Esophagus squamous epithelium (tissue), 5 donors: ENCODE data around the gene CLCN1. TPM values are rescaled to one million over a fixed set of nuclear protein-coding genes. Genes with fewer than 3 reads are reported as not detected.

Experiments used
- DNase-seq: peaks from one replicate; lab custom pipeline; 2025; lab: John Stamatoyannopoulos, UW
- H3K27ac ChIP-seq, 4 donors: fragments of 200-600 bp; sonication (generic); one replicate each; pipeline ENCODE4 v1.5.1; 2016 to 2019; ENCODE audit warnings: mild to moderate bottlenecking in 1 of 4
- H3K27me3 ChIP-seq, 4 donors: fragments of 200-600 bp; sonication (generic); 1 replicate in 3 of 4; 2 replicates in 1 of 4; pipeline versions ENCODE4 v1.5.1 to v1.6.0; 2017 to 2021; ENCODE audit warnings: antibody characterized with exemption in 1 of 4
- H3K36me3 ChIP-seq, 3 donors: fragments of 200-600 bp; sonication (generic); one replicate each; pipeline ENCODE4 v1.5.1; 2016 to 2019
- H3K4me1 ChIP-seq, 3 donors: fragments of 200-600 bp; sonication (generic); one replicate each; pipeline ENCODE4 v1.5.1; 2017 to 2019
- H3K4me3 ChIP-seq, 4 donors: fragments of 200-600 bp; sonication (generic); 1 replicate in 3 of 4; 2 replicates in 1 of 4; pipeline ENCODE4 v1.5.1; 2016 to 2019; ENCODE audit warnings: mild to moderate bottlenecking in 2 of 4, moderate library complexity in 1 of 4
- H3K9me3 ChIP-seq, 3 donors: fragments of 200-600 bp; sonication (generic); one replicate each; pipeline ENCODE4 v1.5.1; 2016 to 2019
- POLR2A ChIP-seq, 4 donors: fragments of 450-650 bp; IDR thresholded peaks; one replicate each; pipeline ENCODE4 v1.6.1; 2017; ENCODE audit warnings: antibody characterized with exemption in 4 of 4, mild to moderate bottlenecking in 4 of 4, moderate library complexity in 3 of 4
- WGBS, 2 donors: methylation state at CpG; one replicate each; pipeline ENCODE4 v1.1.5; 2018; 5-methylcytosine and 5-hydroxymethylcytosine counted together
- intact Hi-C: fragments of 100-400 bp; cut with DNase I; formaldehyde crosslinking; loops from one replicate; pipeline ENCODE4 v1.15.0; 2022
- total RNA-seq, 4 donors: library from RNA; depleted of rRNA; stranded (reverse); fragments of >200 nt; gene quantifications; one replicate each; pipeline ENCODE4 v1.1.0, GENCODE V29; 2016
- TF ChIP-seq, protein P1 (sequence below), 6 experiments: fragments of 450-650 bp in 4 of 6; fragments of 200-600 bp in 2 of 6; sonication (generic) in 2 of 6; IDR thresholded peaks; one replicate each; pipeline ENCODE4 v1.5.1; 2016 to 2019; ENCODE audit warnings: antibody characterized with exemption in 6 of 6, mild to moderate bottlenecking in 4 of 6, moderate library complexity in 4 of 6
- donor health status: DM: yes; HTN: yes; CAD: no.

Gene CLCN1
- total RNA-seq, 4 donors from 2014 or later = under 0.01 to 0.91 (median 0.13) TPM; not detected in 1

GRCh38 chr7:143280160-143280559 is 35.8 kb upstream of the CLCN1 start:
- DNase-seq = no peak
- Histone ChIP-seq H3K4me3 (peak overlapping the region in 1 of 4 donors; percentile 32), H3K9me3 (no peaks in the 10 kb centered on the region), H3K27ac (peak overlapping the region; percentile 48 to 78 (median 72)), H3K4me1 (peaks cover 14 to 18% (median 15%) of the 10 kb centered on the region in 3 donors), H3K27me3 (no peaks in the 10 kb centered on the region), H3K36me3 (no peaks in the 10 kb centered on the region)
- intact Hi-C loops = no loop called here
- TF ChIP-seq, protein P1, sequence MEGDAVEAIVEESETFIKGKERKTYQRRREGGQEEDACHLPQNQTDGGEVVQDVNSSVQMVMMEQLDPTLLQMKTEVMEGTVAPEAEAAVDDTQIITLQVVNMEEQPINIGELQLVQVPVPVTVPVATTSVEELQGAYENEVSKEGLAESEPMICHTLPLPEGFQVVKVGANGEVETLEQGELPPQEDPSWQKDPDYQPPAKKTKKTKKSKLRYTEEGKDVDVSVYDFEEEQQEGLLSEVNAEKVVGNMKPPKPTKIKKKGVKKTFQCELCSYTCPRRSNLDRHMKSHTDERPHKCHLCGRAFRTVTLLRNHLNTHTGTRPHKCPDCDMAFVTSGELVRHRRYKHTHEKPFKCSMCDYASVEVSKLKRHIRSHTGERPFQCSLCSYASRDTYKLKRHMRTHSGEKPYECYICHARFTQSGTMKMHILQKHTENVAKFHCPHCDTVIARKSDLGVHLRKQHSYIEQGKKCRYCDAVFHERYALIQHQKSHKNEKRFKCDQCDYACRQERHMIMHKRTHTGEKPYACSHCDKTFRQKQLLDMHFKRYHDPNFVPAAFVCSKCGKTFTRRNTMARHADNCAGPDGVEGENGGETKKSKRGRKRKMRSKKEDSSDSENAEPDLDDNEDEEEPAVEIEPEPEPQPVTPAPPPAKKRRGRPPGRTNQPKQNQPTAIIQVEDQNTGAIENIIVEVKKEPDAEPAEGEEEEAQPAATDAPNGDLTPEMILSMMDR (IDR thresholded peaks at IDR 0.05) = no peak
- no peak for TF ChIP-seq POLR2A (IDR thresholded peaks at IDR 0.05)
- 33 to 58% methylated on average over 1 of the region's 1 CpG for WGBS, 2 donors

DNA sequence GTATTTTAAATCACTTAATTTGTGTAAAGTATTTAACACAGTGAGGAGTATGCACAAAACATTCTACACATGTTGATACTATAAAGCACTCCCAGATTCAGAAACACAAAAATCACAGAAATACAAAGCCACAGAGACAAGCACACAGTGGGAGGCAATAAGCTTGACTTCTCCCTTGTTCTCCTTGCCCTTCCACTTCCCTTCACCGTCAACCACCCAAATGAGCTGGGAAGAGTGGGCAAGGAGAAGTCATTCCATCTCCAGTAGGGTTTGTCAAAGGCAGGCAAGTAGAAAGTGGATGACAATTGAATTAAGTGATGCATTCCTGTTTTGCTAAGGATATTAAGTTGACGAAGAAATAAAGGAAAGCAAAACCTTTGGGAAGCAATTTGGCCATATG is 35.3 kb upstream of the CLCN1 start:
- Histone ChIP-seq H3K27ac (peak overlapping the region in 3 of 4 donors; percentile 72 to 78 (median 72)), H3K4me3 (no peak overlapping the region), H3K9me3 (no peaks in the 10 kb centered on the region), H3K4me1 (peaks cover 14 to 18% (median 15%) of the 10 kb centered on the region in 3 donors), H3K36me3 (no peaks in the 10 kb centered on the region), H3K27me3 (no peaks in the 10 kb centered on the region)
- TF ChIP-seq, protein P1 (IDR thresholded peaks at IDR 0.05) = no peak
- TF ChIP-seq POLR2A (IDR thresholded peaks at IDR 0.05) = no peak
- intact Hi-C loops = no loop called here
- DNase-seq = no peak
- WGBS, 2 donors = 75 to 85% methylated on average over 2 of the region's 2 CpGs

DNA sequence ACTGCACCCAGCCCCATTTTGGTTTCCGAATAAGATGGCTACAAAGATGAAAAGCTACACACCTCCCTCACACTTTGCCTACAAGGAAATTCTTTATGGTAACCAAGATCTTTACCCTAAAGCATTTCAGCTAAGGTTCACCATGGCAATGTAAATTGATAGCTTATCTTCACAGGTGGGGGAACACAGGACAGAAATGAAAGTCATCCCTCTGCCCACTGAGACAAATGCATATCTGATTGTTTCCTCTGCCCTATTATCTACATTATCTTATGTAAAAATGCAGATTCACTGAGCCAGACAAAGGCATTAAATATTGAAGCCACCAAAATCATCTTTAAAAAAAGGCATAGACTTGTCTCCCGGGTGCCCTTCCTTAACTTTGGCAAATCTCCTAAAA is 34.4 kb upstream of the CLCN1 start:
- intact Hi-C loops = no loop called here
- Histone ChIP-seq H3K4me3 (no peak overlapping the region), H3K36me3 (no peaks in the 10 kb centered on the region), H3K27me3 (no peaks in the 10 kb centered on the region), H3K4me1 (peaks cover 14 to 18% (median 15%) of the 10 kb centered on the region in 3 donors), H3K27ac (no peak overlapping the region), H3K9me3 (no peaks in the 10 kb centered on the region)
- 84 to 87% methylated on average over 2 of the region's 2 CpGs for WGBS, 2 donors
- TF ChIP-seq, protein P1 (IDR thresholded peaks at IDR 0.05) = no peak
- TF ChIP-seq POLR2A (IDR thresholded peaks at IDR 0.05) = no peak
- no peak for DNase-seq

- no peak for DNase-seq
- H3K27ac ChIP-seq = no peak overlapping the region
- peaks cover 15 to 20% (median 16%) of the 10 kb centered on the region in 3 donors for H3K4me1 ChIP-seq
- H3K36me3 ChIP-seq = no peaks in the 10 kb centered on the region
- no peak overlapping the region for H3K4me3 ChIP-seq
- H3K9me3 ChIP-seq = no peaks in the 10 kb centered on the region
- intact Hi-C loops = no loop called here
- no peaks in the 10 kb centered on the region for H3K27me3 ChIP-seq
- no peak for TF ChIP-seq POLR2A (IDR thresholded peaks at IDR 0.05)
- TF ChIP-seq, protein P1 (IDR thresholded peaks at IDR 0.05) = no peak
- WGBS, 2 donors = 87 to 89% methylated on average over 8 of the region's 8 CpGs
Observed at GRCh38 chr7:143282124-143282523, 33.8 kb upstream of the CLCN1 start.

- intact Hi-C loops = no loop called here
- no peak for TF ChIP-seq POLR2A (IDR thresholded peaks at IDR 0.05)
- TF ChIP-seq, protein P1 (IDR thresholded peaks at IDR 0.05) = no peak
- Histone ChIP-seq H3K4me3 (no peak overlapping the region), H3K4me1 (peaks cover 15 to 28% (median 23%) of the 10 kb centered on the region in 3 donors), H3K36me3 (no peaks in the 10 kb centered on the region), H3K27ac (no peak overlapping the region), H3K27me3 (no peaks in the 10 kb centered on the region), H3K9me3 (no peaks in the 10 kb centered on the region)
- no peak for DNase-seq
- 77 to 78% methylated on average over 4 of the region's 4 CpGs for WGBS, 2 donors
Observed at GRCh38 chr7:143283381-143283780, 32.5 kb upstream of the CLCN1 start.
